ENCODE measurements around the gene MUC6. TPM values are rescaled to one million over a fixed set of nuclear protein-coding genes. Genes with fewer than 3 reads are reported as not detected.
A peak's percentile ranks its signal among the peaks of the same experiment; 100 is the strongest.

The MUC6 gene
- total and polyA plus RNA-seq, 9 of the 15 experiments (the other 6 are each of a cell fraction or from before 2014, with no cell fraction given), result not detected

GRCh38 chr11:1014276-1014675 lies 22.2 kb downstream of the MUC6 start:
- ATAC-seq (no peak), FAIRE-seq (no peak), DNase-seq (ENCODE audit: extremely low read depth in 1 of 4, low spot score in 3 of 4) (no peak)
- Histone ChIP-seq H3K79me2 (ENCODE audit: control insufficient read depth, insufficient read depth, low read length) (no peaks in the 10 kb centered on the region), H2AFZ (ENCODE audit: low read depth, low read length) (no peak overlapping the region), H3K36me3 (ENCODE audit: control insufficient read depth, insufficient read depth, low read length) (peaks cover 20% of the 10 kb centered on the region; the same call in 2 of the 3 replicates), H3K4me1 (replicated peaks in 1 of 2; ENCODE audit: control insufficient read depth in 2 of 2, insufficient read depth in 2 of 2, low read length in 2 of 2) (peaks cover 0 to 27% of the 10 kb centered on the region in 2 experiments; a peak in 1 of 5 replicates), H3K9ac (ENCODE audit: insufficient read depth in 1 of 2, low read depth in 2 of 2, low read length in 2 of 2) (no peak overlapping the region), H3K27me3 (ENCODE audit: control insufficient read depth in 2 of 2, insufficient read depth in 2 of 2, low read length in 2 of 2) (peaks cover 2 to 26% of the 10 kb centered on the region in 2 experiments; a peak in 4 of 5 replicates), H3K4me2 (ENCODE audit: insufficient read depth, low read length) (no peak overlapping the region), H3K27ac (ENCODE audit: extremely low read depth, low read depth, low read length) (no peak overlapping the region), H3K9me3 (replicated peaks; ENCODE audit: control insufficient read depth, insufficient read depth, low read depth, low read length) (no peaks in the 10 kb centered on the region), H3K4me3 (no peak overlapping the region), H3K9me1 (ENCODE audit: control insufficient read depth, insufficient read depth, low read length) (peaks cover 7% of the 10 kb centered on the region), H4K20me1 (replicated peaks; ENCODE audit: control insufficient read depth, insufficient read depth, low read length) (no peaks in the 10 kb centered on the region; the same call in 1 of the 2 replicates)
- in situ Hi-C loops (cut with MboI) (no loop called here), intact Hi-C loops (cut with micrococcal nuclease) (no loop called here)
- 60% methylated on average over 2 of the region's 14 CpGs for WGBS (ENCODE audit: insufficient coverage, low coverage, missing lambda C conversion rate)
- CTCF ChIA-PET (ENCODE audit: low intra/inter-chr PET ratio), result no interaction called here
- POLR2A ChIA-PET, result interaction anchor here (0.6 kb wide), 2 partner anchors 46 to 585 kb away, joined by 3 read pairs; no protein-coding TSS in a partner anchor
- TF ChIP-seq HMGN3 (IDR thresholded peaks at IDR 0.05; ENCODE audit: borderline replicate concordance, extremely low read depth, insufficient read length, low read depth, low read length) (peak; percentile 34), ZNF780A (CRISPR knock-in tag; IDR thresholded peaks at IDR 0.05) (no peak), POLR2G (IDR thresholded peaks at IDR 0.05; ENCODE audit: low read depth, low read length) (peak; percentile 38)
- no TSS peak for BruUV-seq (replicated peaks)

GRCh38 chr11:1013631-1013935 lies 22.9 kb downstream of the MUC6 start:
- Histone ChIP-seq H3K4me2 (ENCODE audit: insufficient read depth, low read length) (no peak overlapping the region), H3K4me1 (replicated peaks in 1 of 2; ENCODE audit: control insufficient read depth in 2 of 2, insufficient read depth in 2 of 2, low read length in 2 of 2) (peaks cover 0 to 22% of the 10 kb centered on the region in 2 experiments; a peak in 1 of 5 replicates), H3K27ac (ENCODE audit: extremely low read depth, low read depth, low read length) (no peak overlapping the region), H4K20me1 (replicated peaks; ENCODE audit: control insufficient read depth, insufficient read depth, low read length) (no peaks in the 10 kb centered on the region; the same call in 1 of the 2 replicates), H3K9me3 (replicated peaks; ENCODE audit: control insufficient read depth, insufficient read depth, low read depth, low read length) (no peaks in the 10 kb centered on the region), H3K27me3 (ENCODE audit: control insufficient read depth in 2 of 2, insufficient read depth in 2 of 2, low read length in 2 of 2) (peaks cover 2 to 19% of the 10 kb centered on the region in 2 experiments; a peak in 4 of 5 replicates), H3K9me1 (ENCODE audit: control insufficient read depth, insufficient read depth, low read length) (peaks cover 7% of the 10 kb centered on the region), H3K4me3 (no peak overlapping the region), H3K36me3 (ENCODE audit: control insufficient read depth, insufficient read depth, low read length) (peaks cover 26% of the 10 kb centered on the region; the same call in 2 of the 3 replicates), H3K79me2 (ENCODE audit: control insufficient read depth, insufficient read depth, low read length) (no peaks in the 10 kb centered on the region), H3K9ac (ENCODE audit: insufficient read depth in 1 of 2, low read depth in 2 of 2, low read length in 2 of 2) (no peak overlapping the region), H2AFZ (ENCODE audit: low read depth, low read length) (no peak overlapping the region)
- CTCF ChIA-PET (ENCODE audit: low intra/inter-chr PET ratio), result no interaction called here
- WGBS (ENCODE audit: insufficient coverage, low coverage, missing lambda C conversion rate), result 61% methylated on average over 10 of the region's 12 CpGs
- DNase-seq (ENCODE audit: extremely low read depth in 1 of 4, low spot score in 3 of 4) (no peak), FAIRE-seq (no peak), ATAC-seq (no peak)
- no TSS peak for BruUV-seq (replicated peaks)
- POLR2A ChIA-PET, result interaction anchor here (0.7 kb wide), 1 partner anchor 333 kb away, joined by 3 read pairs; no protein-coding TSS in a partner anchor
- in situ Hi-C loops (cut with MboI), result no loop called here
- intact Hi-C loops (cut with micrococcal nuclease), result no loop called here
- TF ChIP-seq RBM17 (IDR thresholded peaks at IDR 0.05; ENCODE audit: borderline replicate concordance, low read depth, low read length), result no peak
- TF ChIP-seq PCBP1 (IDR thresholded peaks at IDR 0.05; ENCODE audit: low read depth, low read length, poor library complexity, severe bottlenecking), result no peak
- no peak for TF ChIP-seq NR0B1 (IDR thresholded peaks at IDR 0.05; ENCODE audit: partially characterized antibody)
- TF ChIP-seq, protein P1, sequence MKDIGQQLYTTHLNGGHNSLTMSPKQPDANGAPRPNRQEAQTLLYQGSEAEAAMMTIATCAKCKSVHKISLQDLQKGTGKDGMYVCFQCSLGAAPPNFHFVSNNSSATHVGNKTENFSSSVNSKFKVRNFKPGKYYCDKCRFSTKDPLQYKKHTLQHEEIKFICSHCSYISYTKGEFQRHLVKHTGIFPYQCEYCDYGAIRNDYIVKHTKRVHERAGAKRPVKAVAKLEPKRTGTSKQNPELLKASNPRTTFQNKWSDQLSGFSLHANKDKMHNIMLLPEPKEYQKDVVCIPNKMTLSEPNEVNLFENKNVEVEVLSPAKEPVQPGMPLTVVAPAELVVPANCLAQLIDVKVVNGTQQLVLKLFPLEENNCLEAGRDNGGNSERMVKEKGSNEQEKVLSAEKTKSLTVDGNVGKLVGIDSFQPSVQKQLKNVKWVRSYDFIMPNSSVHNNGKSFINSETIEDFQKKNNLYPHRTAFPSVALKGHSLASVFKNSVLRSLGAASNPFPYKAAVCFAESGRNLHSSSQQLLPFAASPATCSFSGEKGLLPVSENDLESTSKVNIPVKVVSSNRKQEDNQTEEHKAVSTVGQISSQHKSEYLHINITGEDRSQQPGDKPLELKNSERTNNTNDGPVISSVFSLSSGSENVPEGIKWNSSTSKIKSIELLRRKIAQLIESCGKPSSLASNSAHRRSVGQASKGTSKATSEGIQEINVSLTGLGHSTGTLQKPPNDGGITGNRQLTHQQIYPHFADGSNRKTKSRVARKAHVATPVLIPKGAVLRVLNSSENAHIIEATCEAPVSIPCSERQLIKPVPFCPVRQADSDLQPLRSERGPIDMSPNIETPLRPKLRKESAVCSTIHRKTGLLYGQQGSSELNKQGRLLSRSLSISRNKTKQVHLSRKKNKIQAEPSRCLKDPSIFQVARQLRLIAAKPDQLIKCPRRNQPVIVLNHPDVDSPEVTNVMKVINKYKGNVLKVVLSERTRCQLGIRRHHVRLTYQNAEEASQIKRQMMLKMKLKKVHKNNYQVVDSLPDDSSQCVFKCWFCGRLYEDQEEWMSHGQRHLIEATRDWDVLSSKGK (CRISPR knock-in tag; IDR thresholded peaks at IDR 0.05), result no peak
- TF ChIP-seq ZBED1 (IDR thresholded peaks at IDR 0.05), result no peak
- TF ChIP-seq KDM5B (IDR thresholded peaks at IDR 0.05; ENCODE audit: insufficient replicate concordance, low read depth, low read length), result no peak

Data from K562 (cell line).